K562 (cell line): ENCODE measurements around the gene PJA1. TPM values are rescaled to one million over a fixed set of nuclear protein-coding genes. Genes with fewer than 3 reads are reported as not detected.

Source experiments
- ATAC-seq: fragments of 200-7000 bp; cut with Tn5 transposase; 3 replicates; pipeline ENCODE4 v1.9.1; 2020; ENCODE audit warnings: moderate library complexity
- BruUV-seq: library from RNA; stranded (reverse); fragments of 400-500 nt; replicated peaks from 2 replicates; lab custom pipeline; 2021; lab: Mats Ljungman, UMichigan
- CTCF ChIA-PET: fragments of 300-600 bp; formaldehyde crosslinking; extraction: SDS; loops from one replicate; lab custom pipeline; 2021; ENCODE audit warnings: low intra/inter-chr PET ratio; lab: Yijun Ruan, JAX
- POLR2A ChIA-PET: fragments of 300-600, 350-650 bp; sonication (Branson Sonifier 250); formaldehyde crosslinking; extraction: SDS; loops from one replicate; lab custom pipeline; 2021; ENCODE audit warnings: antibody characterized with exemption, inconsistent platforms; lab: Yijun Ruan, JAX
- DNase-seq, 4 experiments: peaks; one replicate each; pipeline versions ENCODE4 v3.0.0 to v3.0.0-alpha.2; 2011 to 2018; ENCODE audit warnings: low spot score in 3 of 4, mixed read lengths in 3 of 4; ENCODE audit errors: extremely low read depth in 1 of 4
- FAIRE-seq: peaks from 2 replicates; lab custom pipeline; 2011; peaks lifted over from hg19 to GRCh38; lab: Jason Lieb, UNC
- H2AFZ ChIP-seq: 2 replicates; pipeline ENCODE4 v1.6.0; 2011; ENCODE audit warnings: low read depth, low read length, control low read depth, inconsistent platforms
- H3K27ac ChIP-seq: fragments of 200-600 bp; 3 replicates; pipeline ENCODE4 v1.8.0; 2011; ENCODE audit warnings: low read depth, mild to moderate bottlenecking, control low read depth, inconsistent platforms, low read length, moderate library complexity, mixed read lengths; ENCODE audit errors: extremely low read depth
- H3K27me3 ChIP-seq, 2 experiments: fragments of 300-600 bp in 1 of 2; 2 replicates in 1 of 2; 3 replicates in 1 of 2; pipeline versions ENCODE4 v1.6.0 to v1.8.0; 2011; ENCODE audit warnings: inconsistent platforms in 2 of 2, low read length in 2 of 2, mild to moderate bottlenecking in 1 of 2, mixed read lengths in 1 of 2, moderate library complexity in 1 of 2; ENCODE audit not compliant: control insufficient read depth in 2 of 2, insufficient read depth in 2 of 2
- H3K36me3 ChIP-seq: fragments of 300-600 bp; 3 replicates; pipeline ENCODE4 v1.8.0; 2011; ENCODE audit warnings: mild to moderate bottlenecking, low read length, inconsistent platforms; ENCODE audit not compliant: control insufficient read depth, insufficient read depth
- H3K4me1 ChIP-seq, 2 experiments: fragments of 200-600 bp in 1 of 2; replicated peaks in 1 of 2; 2 replicates in 1 of 2; 3 replicates in 1 of 2; pipeline versions ENCODE4 v1.5.1 to v1.8.0; 2011; ENCODE audit warnings: inconsistent platforms in 2 of 2, low read length in 2 of 2, mild to moderate bottlenecking in 1 of 2, mixed read lengths in 1 of 2, moderate library complexity in 1 of 2; ENCODE audit not compliant: control insufficient read depth in 2 of 2, insufficient read depth in 2 of 2
- H3K4me2 ChIP-seq: 2 replicates; pipeline ENCODE4 v1.6.1; 2011; ENCODE audit warnings: low read length, control low read depth, inconsistent platforms, mixed read lengths; ENCODE audit not compliant: insufficient read depth
- H3K4me3 ChIP-seq: fragments of 200-600 bp; sonication (generic), shearing (Covaris generic); 2 replicates; pipeline ENCODE4 v1.5.1; 2016; ENCODE audit warnings: control low read depth, inconsistent platforms
- H3K79me2 ChIP-seq: fragments of 200-600 bp; 3 replicates; pipeline ENCODE4 v1.8.0; 2011; ENCODE audit warnings: low read length, inconsistent platforms; ENCODE audit not compliant: control insufficient read depth, insufficient read depth
- H3K9ac ChIP-seq, 2 experiments: 2 replicates each; pipeline versions ENCODE4 v1.6.0 to v1.6.1; 2011; ENCODE audit warnings: low read depth in 2 of 2, low read length in 2 of 2, control low read depth in 1 of 2, inconsistent platforms in 1 of 2, mild to moderate bottlenecking in 1 of 2, mixed read lengths in 1 of 2; ENCODE audit not compliant: insufficient read depth in 1 of 2
- H3K9me1 ChIP-seq: one replicate; pipeline ENCODE4 v1.6.0; 2011; ENCODE audit warnings: inconsistent platforms, mild to moderate bottlenecking, low read length, moderate library complexity; ENCODE audit not compliant: control insufficient read depth, insufficient read depth
- H3K9me3 ChIP-seq: replicated peaks from 2 replicates; pipeline ENCODE4 v1.5.1; 2011; ENCODE audit warnings: low read depth, low read length, inconsistent platforms; ENCODE audit not compliant: control insufficient read depth, insufficient read depth
- H4K20me1 ChIP-seq: replicated peaks from 2 replicates; pipeline ENCODE4 v1.6.1; 2011; ENCODE audit warnings: low read length, inconsistent platforms, mixed read lengths; ENCODE audit not compliant: control insufficient read depth, insufficient read depth
- C11orf30 ChIP-seq: fragments of 450-650 bp; IDR thresholded peaks from 2 replicates; pipeline ENCODE4 v1.6.1; 2016; ENCODE audit warnings: low read depth, mild to moderate bottlenecking
- CHCHD3 ChIP-seq: fragments of 250-450 bp; sonication (Bioruptor Pico); IDR thresholded peaks from 2 replicates; pipeline ENCODE4 v2.1.2; 2022; ENCODE audit warnings: mild to moderate bottlenecking
- ETS2 ChIP-seq: IDR thresholded peaks from 2 replicates; pipeline ENCODE4 v1.6.1; 2016; ENCODE audit warnings: borderline replicate concordance, missing genetic modification characterization, mild to moderate bottlenecking, moderate library complexity, missing compliant biosample characterization; ENCODE audit not compliant: poor library complexity, severe bottlenecking
- GTF2E2 ChIP-seq: fragments of 200-800 bp; sonication (Bioruptor generic); IDR thresholded peaks from 2 replicates; pipeline ENCODE4 v1.6.1; 2016; ENCODE audit warnings: missing genetic modification characterization, missing compliant biosample characterization
- RB1 ChIP-seq: fragments of 450-650 bp; IDR thresholded peaks from 2 replicates; pipeline ENCODE4 v1.6.1; 2017; ENCODE audit warnings: low read depth, mild to moderate bottlenecking
- RBM15 ChIP-seq: fragments of 200-400 bp; formaldehyde crosslinking; IDR thresholded peaks from 2 replicates; pipeline ENCODE4 v1.6.1; 2018; ENCODE audit warnings: mild to moderate bottlenecking, low read length, moderate library complexity; ENCODE audit not compliant: insufficient read depth
- TRIM25 ChIP-seq: fragments of 450-650 bp; IDR thresholded peaks from 2 replicates; pipeline ENCODE4 v1.7.0; 2016; ENCODE audit warnings: borderline replicate concordance
- ZNF277 ChIP-seq: fragments of 250-450 bp; sonication (Bioruptor Pico); IDR thresholded peaks from 2 replicates; pipeline ENCODE4 v1.8.0; 2022; ENCODE audit warnings: inconsistent platforms, mild to moderate bottlenecking, moderate library complexity, borderline replicate concordance
- ZNF41 ChIP-seq: fragments of 250-450 bp; sonication (Bioruptor Pico); conservative IDR thresholded peaks from 2 replicates; pipeline ENCODE4 v1.4.0; 2020; ENCODE audit warnings: mild to moderate bottlenecking
- ZNF76 ChIP-seq: fragments of 250-450 bp; sonication (Bioruptor Pico); IDR thresholded peaks from 2 replicates; pipeline ENCODE4 v1.4.0; 2020; ENCODE audit warnings: mild to moderate bottlenecking, moderate library complexity, borderline replicate concordance
- WGBS: fragments of 100-300 bp; shearing (Covaris generic); methylation state at CpG from one replicate; pipeline ENCODE4 v1.1.6; 2016; ENCODE audit warnings: low coverage, mixed read lengths; ENCODE audit not compliant: insufficient coverage; ENCODE audit errors: missing lambda C conversion rate; 5-methylcytosine and 5-hydroxymethylcytosine counted together
- in situ Hi-C: fragments of 300-500 bp; cut with MboI; formaldehyde crosslinking; loops from 4 replicates; pipeline ENCODE4 v1.15.0; 2018; ENCODE audit warnings: inconsistent platforms, mixed read lengths
- intact Hi-C: fragments of 100-400 bp; cut with micrococcal nuclease; formaldehyde crosslinking; loops from 2 replicates; pipeline ENCODE4 v1.14.2; 2022
- polyA plus RNA-seq, 8 experiments: library from polyadenylated mRNA; depleted of rRNA in 4 of 8; stranded (reverse) in 5 of 8; unstranded in 3 of 8; fragments of >200 nt; fragmentation: Nextera tagmentation in 2 of 8; fragmentation: Illumina TruSeq in 1 of 8; extraction: Ambion mirVana in 2 of 8; extraction: Trizol in 1 of 8; gene quantifications; 2 replicates each; pipeline versions ENCODE4 v1.2.1 to v1.2.3, GENCODE V29; 2011 to 2014; ENCODE audit warnings: inconsistent platforms in 1 of 8, missing spikeins in 1 of 8
- total RNA-seq, 7 experiments: library from RNA; depleted of rRNA in 6 of 7; stranded (reverse); fragments of >200 nt in 6 of 7; fragmentation: Illumina TruSeq in 2 of 7; extraction: Trizol in 2 of 7; gene quantifications; 2 replicates each; pipeline versions ENCODE4 v1.2.1 to v1.2.3, GENCODE V29; 2011 to 2021; ENCODE audit warnings: low replicate concordance in 1 of 7

PJA1 gene
- total and polyA plus RNA-seq, 9 of the 15 experiments (the other 6 are each of a cell fraction or from before 2014, with no cell fraction given): 1.6 to 6.0 (median 4.0) TPM

- DNase-seq: no peak
- no peak overlapping the region for H3K4me2 ChIP-seq
- TF ChIP-seq CHCHD3: no peak
- no peak for TF ChIP-seq ZNF41 (CRISPR knock-in tag)
- no peak for TF ChIP-seq ZNF76 (CRISPR knock-in tag)
- TF ChIP-seq C11orf30: no peak
- TF ChIP-seq TRIM25: no peak
- no peak for TF ChIP-seq RB1
- TF ChIP-seq ETS2: no peak
- TF ChIP-seq RBM15: no peak
- TF ChIP-seq GTF2E2 (tag): no peak
- TF ChIP-seq ZNF277 (CRISPR knock-in tag): no peak
- no peaks in the 10 kb centered on the region for H3K79me2 ChIP-seq
- H3K9me3 ChIP-seq: no peaks in the 10 kb centered on the region
- no peaks in the 10 kb centered on the region for H3K4me1 ChIP-seq
- H3K9ac ChIP-seq: no peak overlapping the region
- POLR2A ChIA-PET: interaction anchor here (0.7 kb wide), 1 partner anchor 1123 kb away, joined by 3 read pairs; no protein-coding TSS in a partner anchor
- BruUV-seq: no TSS peak
- WGBS: 0% methylated on average over 5 of the region's 10 CpGs
- no peak for FAIRE-seq
- CTCF ChIA-PET: no interaction called here
- no peak overlapping the region for H2AFZ ChIP-seq
- H3K36me3 ChIP-seq: no peaks in the 10 kb centered on the region
- H4K20me1 ChIP-seq: no peaks in the 10 kb centered on the region
- in situ Hi-C loops: no loop called here
- no peak for ATAC-seq
- no peak overlapping the region for H3K4me3 ChIP-seq
- no peak overlapping the region for H3K27ac ChIP-seq
- no peaks in the 10 kb centered on the region for H3K27me3 ChIP-seq
- intact Hi-C loops: no loop called here
- H3K9me1 ChIP-seq: no peaks in the 10 kb centered on the region
These were observed 29.9 kb upstream of the PJA1 start for GRCh38 chrX:69195192-69195591.
